ENCODE data around the gene RRAD.

RRAD gene

DNA sequence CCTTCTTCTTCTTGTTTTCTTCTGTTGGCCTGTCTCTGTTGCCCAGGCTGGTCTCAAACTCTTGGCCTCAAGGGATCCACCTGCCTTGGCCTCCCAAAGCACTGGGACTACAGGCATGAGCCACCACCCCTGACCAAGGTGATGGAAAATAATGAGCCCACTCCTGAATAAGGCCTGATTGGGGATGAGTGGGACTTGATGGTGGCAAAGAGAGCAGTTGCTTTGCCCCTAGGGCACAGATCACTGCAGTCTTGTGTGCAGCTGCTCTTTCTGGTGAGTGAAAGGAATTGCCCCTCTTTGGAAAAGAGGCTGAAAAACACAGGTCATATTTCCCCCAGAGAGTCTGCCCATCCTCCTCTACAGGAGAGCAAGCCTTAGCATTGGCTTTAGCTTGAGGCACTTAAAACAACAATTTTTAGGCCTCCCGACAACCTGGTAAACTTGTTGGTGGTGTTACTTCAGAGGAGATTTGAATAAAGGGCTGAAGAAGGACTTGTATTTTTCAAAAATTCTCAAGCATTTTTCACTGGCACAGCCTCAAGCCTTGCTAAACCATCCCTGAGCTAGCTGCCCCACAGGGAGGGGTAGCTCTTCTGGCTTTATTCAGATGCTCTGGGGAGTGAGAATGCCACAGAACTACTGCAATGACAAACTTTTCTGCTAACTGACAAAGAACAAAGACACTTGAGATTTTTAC lies 51.1 kb downstream of the RRAD start:
- DNase-seq, result peak; percentile 70

DNA sequence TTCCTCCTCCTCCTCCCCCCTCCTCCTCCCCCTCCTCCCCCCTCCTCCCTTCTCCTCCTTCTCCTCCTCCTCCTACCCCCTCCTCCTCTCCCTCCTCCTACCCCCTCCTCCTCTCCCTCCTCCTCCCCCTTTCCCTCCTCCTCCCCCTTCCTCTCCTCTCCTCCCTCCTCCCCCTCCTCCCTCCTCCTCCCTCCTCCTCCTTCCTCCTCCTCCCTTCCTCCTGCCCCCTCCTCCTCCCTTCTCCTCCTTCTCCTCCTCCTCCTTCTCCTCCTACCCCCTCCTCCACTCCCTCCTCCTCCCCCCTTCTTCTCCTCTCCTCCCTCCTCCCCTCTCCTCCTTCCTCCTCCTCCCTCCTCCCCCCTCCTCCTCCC lies 51.7 kb downstream of the RRAD start:
- DNase-seq, result no peak

DNA sequence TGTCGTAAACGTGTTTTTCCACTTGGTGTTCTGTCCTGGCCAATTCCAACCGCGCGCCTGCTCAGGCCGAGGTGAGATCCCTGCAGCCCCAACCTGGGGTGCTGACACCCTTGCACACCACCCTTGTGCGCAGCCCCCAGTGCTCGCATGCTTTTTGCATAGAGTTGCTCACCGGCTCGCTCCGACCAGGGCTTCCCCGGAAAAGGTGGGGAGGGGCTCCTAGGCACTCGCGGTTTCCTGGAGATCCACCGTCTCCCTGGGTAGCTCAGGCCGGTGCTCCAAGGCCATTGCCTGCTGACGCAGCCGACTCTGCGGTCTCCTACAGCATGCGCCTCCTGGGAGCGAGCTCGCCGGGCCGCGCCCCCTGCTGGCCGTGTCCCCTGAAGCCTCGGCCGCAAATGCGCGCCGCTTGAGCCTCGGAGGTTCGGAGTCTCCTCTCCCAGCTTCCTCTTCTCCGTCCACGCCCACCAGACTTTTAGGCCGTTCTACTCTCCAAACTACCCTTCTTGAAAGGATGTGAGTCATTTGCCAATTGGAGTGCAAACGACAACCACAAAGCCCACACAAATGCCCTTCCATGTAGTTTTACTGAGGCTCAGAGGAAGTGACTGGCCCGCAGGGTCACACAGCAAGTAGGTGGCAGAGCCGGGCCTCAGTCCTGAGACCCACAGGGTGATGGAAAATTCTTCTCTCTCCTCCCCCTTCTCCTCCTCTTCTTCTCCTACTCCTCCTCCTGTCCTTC lies 52.2 kb downstream of the RRAD start:
- peak; percentile 96 for DNase-seq

DNA sequence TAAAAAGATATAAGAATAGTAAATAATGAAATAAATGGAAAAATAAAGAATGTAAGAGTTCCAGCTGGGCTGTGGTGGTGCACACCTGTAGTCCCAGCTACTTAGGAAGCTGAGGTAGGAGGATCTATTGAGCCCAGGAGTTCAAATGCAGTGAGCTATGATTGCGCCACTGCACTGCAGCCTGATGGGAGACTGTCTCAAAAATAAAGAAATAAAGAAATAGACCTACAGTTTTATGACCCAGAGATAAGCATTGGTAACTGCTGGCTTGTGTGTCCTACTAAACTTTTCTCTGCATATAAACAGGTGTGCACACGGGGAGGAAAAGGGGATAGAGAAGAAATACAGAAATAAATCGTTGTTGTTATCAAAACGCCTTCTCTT lies 52.8 kb downstream of the RRAD start:
- no peak for DNase-seq

DNA sequence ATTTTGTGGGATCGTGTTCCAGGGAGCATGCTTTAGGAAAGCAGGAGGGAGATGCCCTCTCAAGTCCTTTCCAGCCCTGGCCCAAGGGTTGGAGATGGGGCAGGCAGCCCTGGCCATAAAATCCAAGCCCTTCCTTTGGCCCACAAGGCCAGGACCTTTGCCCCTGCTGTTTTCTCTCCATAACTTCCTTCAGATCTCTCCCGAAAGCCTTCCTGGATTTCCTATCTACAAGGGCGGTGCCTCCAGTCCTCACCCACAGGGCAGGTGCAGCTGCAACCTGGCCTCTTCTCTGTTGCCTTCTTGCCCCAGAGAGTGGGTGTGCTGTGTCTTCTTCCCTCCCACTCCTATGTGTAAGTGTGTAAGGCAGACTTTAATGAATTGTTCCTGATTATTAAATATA lies 53.5 kb downstream of the RRAD start:
- no peak for DNase-seq
